Endothelial cell (in vitro differentiated cells): ENCODE data around the gene CAMK1D. TPM values are rescaled to one million over a fixed set of nuclear protein-coding genes. Genes with fewer than 3 reads are reported as not detected.
"Not testable (repeated sequence)": the region's sequence is repeated elsewhere in the genome, so short reads cannot be mapped to it uniquely, and the experiment has no call there.

Experiments used
- DNase-seq: peaks from one replicate; pipeline ENCODE4 v3.0.0; 2021; ENCODE audit warnings: low spot score
- H3K27ac Mint-ChIP-seq: one replicate; pipeline ENCODE4 v1.8.0; 2021; ENCODE audit warnings: mixed read lengths, inconsistent platforms; ENCODE audit not compliant: unreplicated experiment
- H3K27me3 Mint-ChIP-seq: one replicate; pipeline ENCODE4 v1.8.0; 2021; ENCODE audit warnings: mild to moderate bottlenecking, moderate library complexity, mixed read lengths, inconsistent platforms; ENCODE audit not compliant: unreplicated experiment
- H3K36me3 Mint-ChIP-seq: one replicate; pipeline ENCODE4 v1.8.0; 2021; ENCODE audit warnings: mild to moderate bottlenecking, low read depth, mixed read lengths, inconsistent platforms; ENCODE audit not compliant: unreplicated experiment
- H3K4me1 Mint-ChIP-seq: one replicate; pipeline ENCODE4 v1.8.0; 2021; ENCODE audit warnings: mild to moderate bottlenecking, mixed read lengths, inconsistent platforms; ENCODE audit not compliant: unreplicated experiment
- H3K4me3 Mint-ChIP-seq: one replicate; pipeline ENCODE4 v1.8.0; 2021; ENCODE audit warnings: mild to moderate bottlenecking, mixed read lengths, inconsistent platforms; ENCODE audit not compliant: unreplicated experiment
- H3K9me3 Mint-ChIP-seq: one replicate; pipeline ENCODE4 v1.8.0; 2021; ENCODE audit warnings: mixed read lengths, inconsistent platforms; ENCODE audit not compliant: unreplicated experiment
- CTCF ChIP-seq: fragments of 200-600 bp; sonication (generic); IDR thresholded peaks from one replicate; pipeline ENCODE4 v1.5.0; 2021; ENCODE audit warnings: antibody characterized with exemption; ENCODE audit not compliant: unreplicated experiment
- long read RNA-seq: library from polyadenylated mRNA; unstranded; transcript quantifications from one replicate; pipeline ENCODE4 v2.0.0, GENCODE V29; 2020; ENCODE audit not compliant: unreplicated experiment
- total RNA-seq: library from RNA; stranded (reverse); fragmentation: NEBNext Ultra II Directional; extraction: Animal tissue kit (Norgen Biotek cat#: 25700); gene quantifications from one replicate; pipeline ENCODE4 v1.2.1, GENCODE V29; 2021; ENCODE audit not compliant: unreplicated experiment

Gene CAMK1D
- 4.1 TPM for total RNA-seq
- long read RNA-seq, result 0 reads

- Mint-ChIP-seq H3K27me3 (peaks cover 16% of the 10 kb centered on the region), H3K4me1 (peaks cover 10% of the 10 kb centered on the region), H3K27ac (peak within 1 kb of the TSS; percentile 65), H3K36me3 (peaks cover 4% of the 10 kb centered on the region), H3K4me3 (peak within 1 kb of the TSS; percentile 95), H3K9me3 (no peaks in the 10 kb centered on the region)
- peak; percentile 67 for DNase-seq
- no peak for TF ChIP-seq CTCF
Observed at GRCh38 chr10:12348870-12349628, at the start of gene CAMK1D. Gene CAMK1D, plus strand, starts transcription at chr10:12349547.

- H3K4me1 Mint-ChIP-seq, H3K27ac Mint-ChIP-seq, H3K4me3 Mint-ChIP-seq, DNase-seq, H3K27me3 Mint-ChIP-seq, H3K9me3 Mint-ChIP-seq, H3K36me3 Mint-ChIP-seq: not testable (repeated sequence)
Observed at GRCh38 chr10:12301036-12301435, 48.3 kb upstream of the CAMK1D start.

- TF ChIP-seq CTCF, result no peak
- H3K4me3 Mint-ChIP-seq, result no peak overlapping the region
- no peaks in the 10 kb centered on the region for H3K36me3 Mint-ChIP-seq
- H3K9me3 Mint-ChIP-seq, result no peaks in the 10 kb centered on the region
- no peak overlapping the region for H3K27ac Mint-ChIP-seq
- no peak for DNase-seq
- H3K27me3 Mint-ChIP-seq, result no peaks in the 10 kb centered on the region
- H3K4me1 Mint-ChIP-seq, result no peaks in the 10 kb centered on the region
Observed at GRCh38 chr10:12308057-12308456, 41.3 kb upstream of the CAMK1D start.

- no peak for TF ChIP-seq CTCF
- no peaks in the 10 kb centered on the region for H3K27me3 Mint-ChIP-seq
- H3K36me3 Mint-ChIP-seq, result no peaks in the 10 kb centered on the region
- H3K4me3 Mint-ChIP-seq, result no peak overlapping the region
- H3K4me1 Mint-ChIP-seq, result no peaks in the 10 kb centered on the region
- H3K27ac Mint-ChIP-seq, result no peak overlapping the region
- no peak for DNase-seq
- no peaks in the 10 kb centered on the region for H3K9me3 Mint-ChIP-seq
Observed at GRCh38 chr10:12308736-12309375, 40.5 kb upstream of the CAMK1D start.

GRCh38 chr10:12309783-12310182 is 39.6 kb upstream of the CAMK1D start:
- not testable (repeated sequence) for DNase-seq, H3K9me3 Mint-ChIP-seq, H3K4me1 Mint-ChIP-seq, H3K27ac Mint-ChIP-seq, H3K4me3 Mint-ChIP-seq, H3K27me3 Mint-ChIP-seq, H3K36me3 Mint-ChIP-seq

- no peak for TF ChIP-seq CTCF
- Mint-ChIP-seq H3K4me1 (no peaks in the 10 kb centered on the region), H3K27me3 (peaks cover 1% of the 10 kb centered on the region), H3K4me3 (no peak overlapping the region), H3K36me3 (no peaks in the 10 kb centered on the region), H3K9me3 (no peaks in the 10 kb centered on the region), H3K27ac (no peak overlapping the region)
- no peak for DNase-seq
Observed at GRCh38 chr10:12314836-12315235, 34.5 kb upstream of the CAMK1D start.
